Measurements from ENCODE around the gene HDDC3. TPM values are rescaled to one million over a fixed set of nuclear protein-coding genes. Genes with fewer than 3 reads are reported as not detected.

HDDC3 gene
- total RNA-seq, 6 experiments from 2014 or later, result 8.8 to 17.6 (median 11.5) TPM

DNA sequence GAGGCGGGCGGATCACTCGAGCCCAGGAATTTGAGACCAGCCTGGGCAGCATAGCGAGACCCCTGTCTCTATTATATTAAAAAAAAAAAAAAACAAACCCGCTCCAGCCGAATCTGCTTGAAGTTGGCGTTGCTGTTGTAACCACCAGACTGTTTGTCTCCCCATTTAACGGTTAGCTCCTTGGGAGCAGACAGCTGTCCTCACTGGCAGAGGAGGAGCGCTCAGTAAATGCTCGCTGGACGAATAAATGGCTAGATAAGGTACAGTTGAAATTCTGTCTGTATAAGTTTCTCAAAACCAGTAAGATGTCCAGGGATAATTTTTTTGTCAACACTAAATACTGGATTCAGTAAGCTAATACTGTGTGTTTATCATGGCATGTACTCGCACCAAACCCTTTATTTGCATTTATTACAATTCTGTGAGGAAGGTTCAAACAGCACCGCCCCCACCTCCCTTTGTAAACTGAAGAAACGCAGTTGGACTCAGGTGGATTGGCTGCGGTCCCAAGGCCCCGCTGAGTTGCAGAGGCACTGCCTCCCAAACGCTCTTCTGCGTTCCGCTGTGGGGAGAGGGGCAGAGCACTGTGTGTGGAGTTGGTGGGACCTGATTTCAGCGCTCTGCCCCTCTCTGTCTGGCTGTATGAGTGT is 23.4 kb upstream of the HDDC3 start:
- intact Hi-C loops (cut with DNase I), result loop anchor here in 1 of 2 donors (10.0 kb wide), 1 partner anchor 79 kb away; no protein-coding TSS in a partner anchor
- no peak for DNase-seq
- H3K27me3 ChIP-seq, result no peaks in the 10 kb centered on the region
- no peak for ATAC-seq
- peak overlapping the region; percentile 57 to 84 (median 69) for H3K4me3 ChIP-seq
- peaks cover 0 to 20% (median 2%) of the 10 kb centered on the region in 4 donors for H3K36me3 ChIP-seq
- peaks cover 0 to 16% (median 6%) of the 10 kb centered on the region in 4 donors for H3K4me1 ChIP-seq
- no peak overlapping the region for H3K27ac ChIP-seq
- TF ChIP-seq, protein P1, sequence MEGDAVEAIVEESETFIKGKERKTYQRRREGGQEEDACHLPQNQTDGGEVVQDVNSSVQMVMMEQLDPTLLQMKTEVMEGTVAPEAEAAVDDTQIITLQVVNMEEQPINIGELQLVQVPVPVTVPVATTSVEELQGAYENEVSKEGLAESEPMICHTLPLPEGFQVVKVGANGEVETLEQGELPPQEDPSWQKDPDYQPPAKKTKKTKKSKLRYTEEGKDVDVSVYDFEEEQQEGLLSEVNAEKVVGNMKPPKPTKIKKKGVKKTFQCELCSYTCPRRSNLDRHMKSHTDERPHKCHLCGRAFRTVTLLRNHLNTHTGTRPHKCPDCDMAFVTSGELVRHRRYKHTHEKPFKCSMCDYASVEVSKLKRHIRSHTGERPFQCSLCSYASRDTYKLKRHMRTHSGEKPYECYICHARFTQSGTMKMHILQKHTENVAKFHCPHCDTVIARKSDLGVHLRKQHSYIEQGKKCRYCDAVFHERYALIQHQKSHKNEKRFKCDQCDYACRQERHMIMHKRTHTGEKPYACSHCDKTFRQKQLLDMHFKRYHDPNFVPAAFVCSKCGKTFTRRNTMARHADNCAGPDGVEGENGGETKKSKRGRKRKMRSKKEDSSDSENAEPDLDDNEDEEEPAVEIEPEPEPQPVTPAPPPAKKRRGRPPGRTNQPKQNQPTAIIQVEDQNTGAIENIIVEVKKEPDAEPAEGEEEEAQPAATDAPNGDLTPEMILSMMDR (IDR thresholded peaks at IDR 0.05), result no peak
- TF ChIP-seq POLR2A (IDR thresholded peaks at IDR 0.05), result no peak
- WGBS (ENCODE audit: insufficient coverage, low coverage, low lambda C conversion rate, missing lambda C conversion rate), result 39% methylated on average over 14 of the region's 20 CpGs
- no peaks in the 10 kb centered on the region for H3K9me3 ChIP-seq

DNA sequence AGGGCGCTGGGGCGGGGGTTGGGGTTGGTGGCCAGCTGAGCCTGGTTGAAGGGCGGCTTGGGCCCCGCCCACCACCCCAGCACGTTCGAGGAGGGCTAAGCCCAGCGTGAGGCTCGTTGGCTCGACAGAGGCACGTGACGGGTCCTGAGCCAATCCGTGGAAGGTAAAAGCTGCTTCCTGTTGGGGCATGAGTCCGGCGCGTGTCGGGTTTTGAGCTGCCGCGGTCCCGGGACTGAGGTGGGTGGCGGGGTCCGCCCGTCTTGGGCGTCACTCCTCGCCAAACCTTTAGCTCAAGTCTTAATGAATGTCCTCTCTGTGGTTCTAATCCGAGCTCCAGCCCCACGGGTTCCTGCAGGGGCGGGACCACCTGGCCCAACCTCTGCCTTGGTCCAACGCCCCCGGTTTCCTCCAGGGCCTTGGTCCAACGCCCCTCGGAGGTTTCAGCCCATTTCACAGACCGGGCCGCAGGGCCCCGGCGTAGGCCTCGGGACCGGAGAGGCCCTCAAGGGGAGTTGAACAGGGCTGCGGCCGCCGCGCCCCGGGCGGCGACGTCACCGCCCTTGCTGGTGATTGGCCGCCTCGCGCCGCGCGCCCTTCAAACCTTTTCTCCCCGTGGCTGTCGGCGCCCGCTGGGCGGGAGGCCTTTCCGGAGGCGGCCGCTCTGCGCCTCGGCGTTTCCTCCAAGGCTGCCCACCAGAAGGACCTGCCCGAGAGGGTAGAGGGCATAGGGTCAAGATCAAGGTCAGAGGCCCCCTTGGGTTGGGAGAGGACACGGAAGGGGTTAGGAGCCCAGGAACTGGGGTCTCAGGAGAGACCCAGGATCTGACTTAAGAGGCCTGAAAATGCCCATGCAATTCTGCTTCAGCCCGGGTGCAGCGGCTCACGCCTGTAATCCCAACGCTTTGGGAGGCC is 22.6 kb upstream of the HDDC3 start, which contains the start of gene RCCD1:
RCCD1 (plus strand) TSS at position 173 of the 912 bp plus-strand sequence. CDS start 1,851 bp downstream, outside the sequence.
- Histone ChIP-seq H3K9me3 (no peaks in the 10 kb centered on the region), H3K36me3 (peaks cover 0 to 28% (median under 1%) of the 10 kb centered on the region in 4 donors), H3K4me1 (peaks cover 0 to 16% (median 6%) of the 10 kb centered on the region in 4 donors), H3K4me3 (peak within 1 kb of the TSS; percentile 57 to 84 (median 69)), H3K27ac (peak within 1 kb of the TSS; percentile 70 to 82 (median 79)), H3K27me3 (no peaks in the 10 kb centered on the region)
- intact Hi-C loops (cut with DNase I), result loop anchor here in 1 of 2 donors (10.0 kb wide), 1 partner anchor 80 kb away; no protein-coding TSS in a partner anchor
- peak; percentile 95 to 97 (median 97) for ATAC-seq
- TF ChIP-seq, protein P1 (IDR thresholded peaks at IDR 0.05), result no peak
- TF ChIP-seq POLR2A (IDR thresholded peaks at IDR 0.05), result peak; percentile 64
- 0% methylated on average over 23 of the region's 69 CpGs for WGBS (ENCODE audit: insufficient coverage, low coverage, low lambda C conversion rate, missing lambda C conversion rate)
- peak; percentile 95 to 97 (median 97) for DNase-seq

DNA sequence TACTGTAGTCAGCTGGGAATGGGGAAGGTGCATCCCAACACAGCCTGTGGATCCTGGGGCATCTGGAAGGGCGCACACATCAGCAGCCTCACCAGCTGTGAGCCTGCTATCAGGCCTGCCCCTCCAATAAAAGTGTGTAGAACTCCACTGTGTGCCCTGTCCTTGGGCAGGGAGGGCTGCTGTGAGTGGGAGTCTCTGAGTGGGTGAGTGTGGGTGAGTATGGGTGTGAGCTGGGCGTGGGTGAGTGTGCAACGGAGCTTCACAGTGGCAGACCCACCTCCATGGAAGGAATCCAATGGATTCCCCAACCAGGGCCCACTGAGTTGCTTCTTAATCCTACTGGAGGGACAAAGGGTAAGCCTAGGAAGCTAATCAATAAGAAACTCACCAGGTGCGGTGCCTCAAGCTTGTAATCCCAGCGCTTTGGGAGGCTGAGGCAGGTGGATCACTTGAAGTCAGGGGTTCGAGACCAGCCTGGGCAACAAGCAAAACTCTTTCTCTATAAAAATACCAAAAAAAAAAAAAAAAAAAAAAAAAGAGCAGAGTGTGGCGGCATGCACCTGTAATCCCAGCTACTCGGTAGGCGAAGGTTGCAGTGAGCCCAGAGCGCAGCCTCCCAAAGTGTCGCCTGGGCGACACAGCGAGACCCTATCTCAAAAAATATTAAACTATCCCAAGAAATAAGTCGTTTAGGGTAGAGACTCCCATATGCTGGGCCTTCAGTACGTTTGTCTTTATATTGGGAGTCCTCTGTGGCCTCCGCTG is 21.8 kb upstream of the HDDC3 start:
- Histone ChIP-seq H3K4me1 (peaks cover 0 to 16% (median 6%) of the 10 kb centered on the region in 4 donors), H3K27me3 (no peaks in the 10 kb centered on the region), H3K9me3 (no peaks in the 10 kb centered on the region), H3K36me3 (peaks cover 0 to 35% (median 5%) of the 10 kb centered on the region in 4 donors), H3K4me3 (peak overlapping the region in 2 of 3 donors; percentile 57 to 69), H3K27ac (no peak overlapping the region)
- TF ChIP-seq, protein P1 (IDR thresholded peaks at IDR 0.05), result no peak
- TF ChIP-seq POLR2A (IDR thresholded peaks at IDR 0.05), result no peak
- intact Hi-C loops (cut with DNase I), result loop anchor here in 1 of 2 donors (10.0 kb wide), 1 partner anchor 81 kb away; no protein-coding TSS in a partner anchor
- 60% methylated on average over 2 of the region's 16 CpGs for WGBS (ENCODE audit: insufficient coverage, low coverage, low lambda C conversion rate, missing lambda C conversion rate)
- peak in 1 of 3 donors; percentile 46 for DNase-seq
- ATAC-seq, result no peak

Data from right lobe of liver (tissue), 6 donors.